T47D (cell line): Measurements from ENCODE around the gene DNAI7.

ENCODE experiments used
- DNase-seq, 2 experiments: peaks; one replicate each; pipeline versions ENCODE4 v3.0.0 to v3.0.0-alpha.2; 2011 to 2012; ENCODE audit warnings: low read depth in 1 of 2, low spot score in 1 of 2
- JUND ChIP-seq: IDR thresholded peaks from 2 replicates; pipeline ENCODE4 v1.6.1; 2012; ENCODE audit warnings: low read depth
- in situ Hi-C: cut with HindIII; loops from 2 replicates; pipeline ENCODE4 v1.10.0; 2016; ENCODE audit warnings: low sequenced_read_pairs, low pct_unique_long_range_greater_than_20kb

DNAI7 gene

DNA sequence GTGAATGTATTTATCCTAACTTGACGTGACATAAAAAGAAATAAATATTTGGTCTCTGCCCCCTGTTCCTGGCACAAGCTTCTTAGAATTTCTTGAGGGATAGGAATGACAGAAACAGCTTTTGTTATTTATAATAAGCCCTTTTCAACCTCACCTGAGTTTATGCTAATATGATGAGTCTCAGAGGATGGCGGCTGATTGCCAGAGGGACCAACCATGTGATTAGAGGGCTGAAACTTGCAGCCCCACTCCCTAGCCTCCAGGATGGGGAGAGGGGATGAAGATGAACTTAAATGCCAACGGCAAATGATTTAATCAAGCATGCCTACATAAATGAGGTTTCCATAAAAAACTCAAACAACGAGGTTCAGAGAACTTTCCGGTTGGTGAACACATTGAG lies 42.9 kb downstream of the DNAI7 start:
- in situ Hi-C loops = no loop called here
- no peak for DNase-seq
- TF ChIP-seq JUND = no peak

DNA sequence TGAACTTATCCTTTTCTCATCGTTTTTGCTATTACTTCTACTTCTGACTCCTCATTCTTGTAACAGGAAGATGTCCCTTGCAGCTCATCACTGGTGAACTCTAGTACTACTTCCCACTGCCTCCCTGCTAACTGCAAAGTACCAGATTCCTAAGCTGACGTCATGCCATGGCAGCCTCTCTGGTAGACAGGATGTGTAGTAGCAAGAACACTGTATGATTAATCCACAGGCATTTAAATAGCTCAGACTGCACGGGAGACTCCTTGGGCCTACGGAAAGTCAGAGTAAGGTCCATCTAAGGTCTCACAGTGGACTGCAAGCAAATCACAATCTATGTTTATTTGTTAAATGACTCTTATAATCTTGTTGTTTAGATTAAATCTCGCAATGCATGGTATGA lies 43.5 kb downstream of the DNAI7 start:
- in situ Hi-C loops = no loop called here
- DNase-seq = peak; percentile 11 to 28
- TF ChIP-seq JUND = no peak

DNA sequence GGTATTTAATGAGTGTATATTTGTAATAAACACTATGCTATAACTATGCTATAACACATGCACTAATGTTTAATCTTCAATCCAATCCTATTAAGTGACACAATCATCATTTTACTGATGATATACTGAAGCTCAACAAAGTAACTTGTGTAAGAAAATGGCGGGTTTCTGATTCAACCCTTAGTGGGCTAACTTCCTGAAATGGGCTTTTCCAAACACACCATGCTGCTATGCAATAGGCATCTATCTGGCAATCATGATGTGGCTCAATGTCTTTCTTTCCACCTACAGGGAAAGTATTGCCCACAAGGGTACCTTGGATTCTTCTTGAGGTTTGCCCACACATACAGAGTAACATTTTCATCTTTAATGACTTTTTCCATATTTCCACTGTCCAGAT lies 48.3 kb downstream of the DNAI7 start:
- in situ Hi-C loops = no loop called here
- no peak for TF ChIP-seq JUND
- no peak for DNase-seq

DNA sequence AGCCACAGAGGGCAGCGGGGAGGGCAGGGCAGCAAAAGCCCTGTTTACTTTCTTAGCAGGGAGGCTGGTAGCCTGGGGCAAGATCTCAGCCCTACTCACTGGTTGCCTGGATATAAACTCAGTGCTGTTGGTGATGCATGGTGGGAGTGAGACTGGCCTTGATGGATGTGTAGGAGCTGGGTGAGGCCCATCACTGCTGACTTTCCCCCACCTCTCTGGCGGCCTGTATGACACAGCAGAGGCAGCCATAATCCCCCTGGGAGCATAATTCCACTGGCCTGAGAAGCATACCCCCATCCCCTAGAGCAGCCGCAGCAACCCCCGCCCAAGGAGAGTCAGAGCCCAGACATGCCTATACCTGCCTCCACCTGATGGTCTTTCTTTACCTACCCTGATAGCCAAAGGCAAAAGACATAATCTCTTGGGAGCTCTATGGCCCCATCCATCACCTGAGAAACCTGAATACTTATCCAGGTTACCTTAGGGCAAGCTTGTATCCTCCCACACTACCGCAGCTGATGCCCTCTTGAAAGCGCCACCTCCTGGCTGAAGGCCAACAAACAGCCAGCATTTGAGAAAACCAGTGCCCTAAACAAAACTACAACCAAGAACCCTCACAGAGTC lies 59.3 kb downstream of the DNAI7 start:
- peak in 1 of 2 experiments; percentile 55 for DNase-seq
- in situ Hi-C loops = no loop called here
- TF ChIP-seq JUND = no peak

DNA sequence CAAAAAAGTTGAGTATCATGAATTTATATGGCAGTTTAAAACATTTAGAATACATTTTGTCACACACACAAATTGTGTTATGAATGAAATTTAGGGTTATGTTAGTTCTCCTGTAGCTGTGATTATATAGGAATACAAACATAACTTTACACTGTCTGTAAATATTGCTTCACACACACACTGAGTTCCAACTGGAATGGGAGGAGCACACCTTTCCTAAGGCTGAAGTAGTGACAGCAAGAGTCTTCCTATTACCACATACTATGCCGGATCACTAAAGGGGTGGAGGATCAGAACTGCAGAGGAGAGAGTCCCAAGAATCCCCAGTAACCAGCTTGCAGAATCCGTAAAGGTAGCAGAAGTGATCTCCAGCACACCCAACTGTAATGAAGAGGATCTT lies 63.7 kb downstream of the DNAI7 start:
- in situ Hi-C loops = no loop called here

DNA sequence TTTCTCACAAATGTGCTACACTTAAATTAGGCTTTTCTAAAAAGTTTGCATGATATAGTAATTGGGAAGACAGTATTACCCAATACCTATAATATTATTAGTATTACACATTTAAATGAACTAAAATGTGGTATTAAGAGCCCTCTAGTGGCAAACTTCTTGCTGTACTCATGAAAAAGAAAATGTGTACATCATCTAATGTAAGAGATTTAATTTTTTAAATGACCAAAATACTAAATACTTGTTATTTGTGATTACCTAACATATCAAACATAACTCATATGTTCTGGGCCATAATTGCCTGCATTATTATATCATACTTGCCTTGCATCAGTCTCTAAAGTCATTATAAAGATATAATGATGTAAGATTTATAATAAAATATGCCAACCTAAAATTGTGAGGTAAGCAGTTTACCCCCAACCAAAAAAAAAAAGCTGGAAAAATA lies 64.2 kb downstream of the DNAI7 start:
- in situ Hi-C loops = no loop called here
- DNase-seq = peak; percentile 24 to 49
- TF ChIP-seq JUND = no peak

More for the DNA sequence above, 63.7 kb downstream of the DNAI7 start:
- TF ChIP-seq JUND = no peak
- peak in 1 of 2 experiments; percentile 25 for DNase-seq

DNA sequence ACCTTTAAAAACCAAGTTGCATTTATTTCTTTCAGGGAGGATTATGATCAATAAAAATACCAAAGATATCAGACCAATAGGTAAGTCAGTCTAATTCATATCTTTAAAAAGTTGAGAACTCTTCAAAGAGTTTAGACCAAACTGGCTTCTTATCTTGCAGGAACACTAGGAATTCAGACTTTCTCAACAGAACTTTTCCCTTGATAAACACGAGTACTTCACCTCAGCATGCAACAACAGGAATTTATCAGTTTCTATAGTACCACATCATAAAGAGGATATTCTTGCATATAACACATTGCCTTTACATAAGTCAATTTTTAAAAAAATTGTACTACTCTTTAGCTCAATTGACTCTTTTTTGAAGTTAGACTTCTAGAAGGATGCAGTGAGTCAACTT lies 68.2 kb downstream of the DNAI7 start:
- TF ChIP-seq JUND = no peak
- in situ Hi-C loops = no loop called here
- no peak for DNase-seq

DNA sequence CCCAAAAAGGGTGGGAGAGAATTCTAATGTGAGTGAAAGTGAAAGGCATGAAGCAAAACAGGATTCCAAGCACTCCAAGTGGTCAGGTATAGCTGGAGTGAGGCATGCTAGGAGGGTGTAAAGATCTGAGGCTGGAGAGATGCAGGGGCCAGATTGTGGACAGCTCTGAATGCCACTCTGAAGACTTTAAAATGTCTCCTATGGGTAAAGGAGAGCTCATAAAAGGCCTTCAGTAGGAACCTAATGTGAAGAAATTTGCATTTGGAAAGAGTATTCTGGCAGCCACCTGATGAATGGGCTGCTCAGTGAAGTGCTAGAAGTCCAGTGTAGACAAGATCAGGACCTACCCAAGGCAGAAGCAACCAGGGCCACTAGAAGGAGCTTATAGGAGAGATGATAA lies 68.9 kb downstream of the DNAI7 start:
- no peak for TF ChIP-seq JUND
- in situ Hi-C loops = no loop called here
- no peak for DNase-seq

DNA sequence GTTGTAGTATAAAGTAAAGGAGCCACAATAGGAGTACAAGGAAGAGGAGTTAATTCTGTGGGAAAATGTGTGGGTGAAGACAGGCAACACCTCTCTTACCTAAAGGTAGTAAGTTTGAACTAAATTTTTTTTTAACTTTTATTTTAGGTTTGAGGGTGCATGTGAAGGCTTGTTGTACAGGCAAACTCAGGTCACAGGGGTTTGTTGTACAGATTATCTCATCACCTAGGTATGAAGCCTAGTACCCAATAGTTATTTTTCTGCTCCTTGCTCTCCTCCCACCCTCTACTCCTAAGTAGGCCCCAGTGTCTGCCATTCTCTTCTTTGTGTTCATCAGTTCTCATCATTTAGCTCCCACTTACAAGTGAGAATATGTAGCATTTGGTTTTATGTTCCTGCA lies 70.5 kb downstream of the DNAI7 start:
- no peak for TF ChIP-seq JUND
- no peak for DNase-seq
- in situ Hi-C loops = no loop called here

DNA sequence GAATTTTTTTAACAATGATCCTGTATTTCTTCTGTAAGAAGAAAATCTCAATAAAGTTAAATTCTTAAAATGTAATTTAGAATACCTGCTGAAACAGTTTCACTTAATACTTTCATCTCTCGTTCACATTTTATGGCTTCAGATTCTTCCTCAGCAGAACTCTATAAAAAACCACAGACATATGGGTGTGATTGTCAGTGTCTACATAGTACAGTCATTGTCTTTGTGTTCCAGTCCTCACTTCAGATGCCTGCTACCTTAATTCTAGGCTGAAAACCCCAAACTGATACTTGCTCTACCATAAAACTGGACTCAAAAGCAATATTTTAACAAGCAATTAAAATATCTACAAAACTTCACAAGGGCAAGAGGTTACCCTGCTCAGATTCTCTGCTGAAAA lies 71.8 kb downstream of the DNAI7 start:
- in situ Hi-C loops = no loop called here
- no peak for TF ChIP-seq JUND
- no peak for DNase-seq

DNA sequence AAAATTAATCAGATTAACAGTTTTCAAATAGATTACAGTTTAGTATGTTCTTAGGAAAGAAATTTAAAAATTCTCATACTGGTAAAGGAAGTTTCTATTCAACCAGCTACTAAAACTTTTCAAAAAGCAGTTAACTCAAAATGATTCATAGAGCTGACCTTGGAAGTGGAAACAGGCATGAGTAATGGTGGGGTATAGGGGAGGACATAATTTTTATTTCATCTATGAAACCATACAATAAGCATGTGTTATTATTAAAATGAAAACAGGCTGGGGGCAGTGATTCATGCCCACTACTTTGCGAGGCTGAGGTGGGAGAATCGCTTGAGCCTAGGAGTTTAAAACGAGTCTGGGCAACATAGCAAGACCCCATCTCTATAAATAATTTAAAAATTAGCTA lies 73.0 kb downstream of the DNAI7 start:
- DNase-seq = no peak
- TF ChIP-seq JUND = no peak
- in situ Hi-C loops = no loop called here

DNA sequence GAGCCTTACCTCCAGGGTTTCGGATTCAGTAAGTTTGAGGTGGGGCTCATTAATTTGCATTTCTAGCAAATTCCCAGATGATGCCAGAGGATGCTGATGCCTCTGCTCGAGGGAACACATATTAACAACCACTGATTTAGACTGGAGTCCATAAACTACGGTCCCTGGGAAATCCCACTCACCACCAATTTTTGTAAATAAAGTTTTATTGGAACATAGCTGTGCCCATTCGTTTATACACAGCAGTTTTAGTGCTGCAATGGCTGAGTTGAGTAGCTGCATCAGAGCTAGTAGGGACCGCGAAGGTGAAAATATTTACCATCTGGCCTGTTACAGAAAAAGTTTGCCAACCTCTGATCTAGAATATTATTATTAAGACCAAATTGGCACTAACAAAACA lies 73.8 kb downstream of the DNAI7 start:
- no peak for TF ChIP-seq JUND
- DNase-seq = no peak
- in situ Hi-C loops = no loop called here

DNA sequence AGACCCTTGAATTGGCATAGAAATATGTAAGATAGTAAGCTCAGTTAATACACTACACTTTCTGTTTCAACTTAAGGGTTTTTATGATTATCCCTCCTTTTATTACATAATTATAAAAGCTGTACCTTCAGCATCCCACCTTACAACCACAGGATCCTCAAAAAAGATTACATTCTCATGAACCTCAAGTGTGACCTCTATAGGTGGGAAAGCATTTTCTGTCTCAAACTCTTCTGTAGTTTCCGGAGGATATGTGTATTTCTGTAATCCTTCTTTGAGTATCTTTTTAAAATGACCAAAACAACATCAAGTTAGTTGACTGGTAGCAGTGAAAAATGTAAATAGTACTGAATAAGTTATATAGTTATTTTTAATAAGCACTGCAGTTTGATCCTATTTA lies 75.9 kb downstream of the DNAI7 start:
- TF ChIP-seq JUND = no peak
- in situ Hi-C loops = no loop called here
- DNase-seq = no peak

DNA sequence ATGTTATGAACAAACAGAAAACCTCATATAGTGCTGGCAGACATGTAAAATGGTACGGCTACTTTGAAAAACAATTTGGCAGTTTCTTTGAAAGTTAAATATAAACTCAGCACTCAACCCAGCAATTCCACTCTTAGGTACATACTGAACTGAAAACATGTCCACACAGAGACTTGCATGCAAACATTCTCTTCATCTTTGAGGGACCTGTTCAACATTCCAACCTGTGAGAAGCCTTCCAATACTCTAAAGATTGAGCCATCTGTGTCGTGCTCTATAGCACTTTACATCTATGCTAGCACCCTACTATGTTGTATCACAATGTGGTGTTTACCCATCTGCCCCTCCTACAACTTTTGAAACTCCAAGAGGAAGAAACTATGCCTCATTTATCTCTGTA lies 79.3 kb downstream of the DNAI7 start:
- peak in 1 of 2 experiments; percentile 31 for DNase-seq
- in situ Hi-C loops = no loop called here
- TF ChIP-seq JUND = no peak

DNA sequence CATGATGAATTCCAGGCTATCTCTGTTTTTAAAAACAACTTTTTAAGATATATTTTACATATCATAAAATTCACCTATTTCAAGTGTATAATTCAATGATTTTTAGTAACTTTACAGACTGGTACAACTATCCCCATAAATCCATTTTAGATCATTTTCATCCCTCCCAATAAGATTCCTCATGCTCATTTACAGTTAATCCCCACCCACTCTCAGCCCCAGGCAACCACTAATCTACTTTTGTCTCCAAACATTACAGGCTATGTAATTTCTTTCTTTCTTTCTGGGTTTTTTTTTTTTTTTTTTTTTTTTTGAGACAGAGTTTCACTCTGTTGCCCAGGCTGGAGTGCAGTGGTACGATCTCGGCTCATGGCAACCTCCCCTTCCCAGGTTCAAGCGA lies 81.3 kb downstream of the DNAI7 start:
- DNase-seq = no peak
- no peak for TF ChIP-seq JUND
- in situ Hi-C loops = no loop called here
